ENCODE measurements around the gene MSTN. TPM values are rescaled to one million over a fixed set of nuclear protein-coding genes. Genes with fewer than 3 reads are reported as not detected.

Gene MSTN
- total RNA-seq, 1 donor from 2014 or later = not detected

DNA sequence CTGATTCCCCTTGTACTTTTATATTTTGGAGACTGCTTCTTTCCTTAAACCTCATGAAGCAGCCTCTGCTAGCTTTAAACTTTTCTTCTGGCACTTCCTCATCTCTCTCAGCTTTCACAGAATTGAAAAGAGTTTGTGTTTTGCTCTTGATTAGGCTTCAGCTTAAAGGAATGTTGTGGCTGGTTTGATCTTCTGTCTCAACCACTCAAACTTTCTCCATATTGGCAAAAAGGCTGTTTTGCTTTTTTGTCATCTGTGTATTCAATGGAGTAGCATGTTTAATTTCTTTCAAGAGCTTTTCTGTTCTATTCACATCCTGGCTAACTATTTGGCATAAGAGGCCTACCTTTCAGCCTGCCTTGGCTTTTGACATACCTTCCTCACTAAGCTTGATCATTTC, 36.3 kb upstream of the MSTN start:
- Mint-ChIP-seq H3K36me3 (ENCODE audit: low read depth, unreplicated experiment) (peaks cover 2% of the 10 kb centered on the region), H3K4me1 (ENCODE audit: low read depth, unreplicated experiment) (no peaks in the 10 kb centered on the region), H3K9me3 (ENCODE audit: unreplicated experiment) (peaks cover 17% of the 10 kb centered on the region), H3K27ac (ENCODE audit: unreplicated experiment) (no peak overlapping the region), H3K4me3 (ENCODE audit: unreplicated experiment) (no peak overlapping the region), H3K27me3 (ENCODE audit: low read depth, unreplicated experiment) (no peaks in the 10 kb centered on the region)
- no peak overlapping the region for H3K4me2 ChIP-seq (ENCODE audit: low read length)
- H3K27me3 ChIP-seq (ENCODE audit: insufficient read depth, low read length) = no peaks in the 10 kb centered on the region
- no peaks in the 10 kb centered on the region for H3K36me3 ChIP-seq (ENCODE audit: insufficient read depth, low read length)
- no peaks in the 10 kb centered on the region for H3K9me3 ChIP-seq (ENCODE audit: insufficient read depth, low read depth, low read length)
- no peaks in the 10 kb centered on the region for H3K4me1 ChIP-seq (ENCODE audit: insufficient read depth, low read length)
- no peak overlapping the region for H2AFZ ChIP-seq (ENCODE audit: low read depth, low read length)
- H3K4me3 ChIP-seq (ENCODE audit: insufficient read depth, low read depth, low read length) = no peak overlapping the region
- no peaks in the 10 kb centered on the region for H4K20me1 ChIP-seq (ENCODE audit: insufficient read depth, low read length)
- FAIRE-seq (no peak), DNase-seq (ENCODE audit: low read depth) (no peak)
- H3K27ac ChIP-seq (ENCODE audit: low read depth, low read length) = no peak overlapping the region
- no peak for TF ChIP-seq EZH2 (IDR thresholded peaks at IDR 0.05; ENCODE audit: insufficient read depth, low read length)
- TF ChIP-seq, protein P1, sequence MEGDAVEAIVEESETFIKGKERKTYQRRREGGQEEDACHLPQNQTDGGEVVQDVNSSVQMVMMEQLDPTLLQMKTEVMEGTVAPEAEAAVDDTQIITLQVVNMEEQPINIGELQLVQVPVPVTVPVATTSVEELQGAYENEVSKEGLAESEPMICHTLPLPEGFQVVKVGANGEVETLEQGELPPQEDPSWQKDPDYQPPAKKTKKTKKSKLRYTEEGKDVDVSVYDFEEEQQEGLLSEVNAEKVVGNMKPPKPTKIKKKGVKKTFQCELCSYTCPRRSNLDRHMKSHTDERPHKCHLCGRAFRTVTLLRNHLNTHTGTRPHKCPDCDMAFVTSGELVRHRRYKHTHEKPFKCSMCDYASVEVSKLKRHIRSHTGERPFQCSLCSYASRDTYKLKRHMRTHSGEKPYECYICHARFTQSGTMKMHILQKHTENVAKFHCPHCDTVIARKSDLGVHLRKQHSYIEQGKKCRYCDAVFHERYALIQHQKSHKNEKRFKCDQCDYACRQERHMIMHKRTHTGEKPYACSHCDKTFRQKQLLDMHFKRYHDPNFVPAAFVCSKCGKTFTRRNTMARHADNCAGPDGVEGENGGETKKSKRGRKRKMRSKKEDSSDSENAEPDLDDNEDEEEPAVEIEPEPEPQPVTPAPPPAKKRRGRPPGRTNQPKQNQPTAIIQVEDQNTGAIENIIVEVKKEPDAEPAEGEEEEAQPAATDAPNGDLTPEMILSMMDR (IDR thresholded peaks at IDR 0.05; ENCODE audit: insufficient read depth, low read depth, low read length) = no peak
- no peak overlapping the region for H3K9ac ChIP-seq (ENCODE audit: low read length)
- no peaks in the 10 kb centered on the region for H3K79me2 ChIP-seq (ENCODE audit: insufficient read depth, low read length)

GRCh38 chr2:190097115-190097514, 34.6 kb upstream of the MSTN start:
- FAIRE-seq (no peak), DNase-seq (ENCODE audit: low read depth) (no peak)
- H3K9ac ChIP-seq (ENCODE audit: low read length) = no peak overlapping the region
- TF ChIP-seq, protein P1 (IDR thresholded peaks at IDR 0.05; ENCODE audit: insufficient read depth, low read depth, low read length) = no peak
- TF ChIP-seq EZH2 (IDR thresholded peaks at IDR 0.05; ENCODE audit: insufficient read depth, low read length) = no peak
- no peaks in the 10 kb centered on the region for H3K4me1 Mint-ChIP-seq (ENCODE audit: low read depth, unreplicated experiment)
- H3K36me3 ChIP-seq (ENCODE audit: insufficient read depth, low read length) = no peaks in the 10 kb centered on the region
- no peak overlapping the region for H3K27ac Mint-ChIP-seq (ENCODE audit: unreplicated experiment)
- no peaks in the 10 kb centered on the region for H3K27me3 Mint-ChIP-seq (ENCODE audit: low read depth, unreplicated experiment)
- no peak overlapping the region for H3K27ac ChIP-seq (ENCODE audit: low read depth, low read length)
- H3K79me2 ChIP-seq (ENCODE audit: insufficient read depth, low read length) = no peaks in the 10 kb centered on the region
- H3K4me3 Mint-ChIP-seq (ENCODE audit: unreplicated experiment) = no peak overlapping the region
- H3K9me3 ChIP-seq (ENCODE audit: insufficient read depth, low read depth, low read length) = no peaks in the 10 kb centered on the region
- H3K27me3 ChIP-seq (ENCODE audit: insufficient read depth, low read length) = no peaks in the 10 kb centered on the region
- H3K4me2 ChIP-seq (ENCODE audit: low read length) = no peak overlapping the region
- H4K20me1 ChIP-seq (ENCODE audit: insufficient read depth, low read length) = no peaks in the 10 kb centered on the region
- H3K36me3 Mint-ChIP-seq (ENCODE audit: low read depth, unreplicated experiment) = peaks cover 2% of the 10 kb centered on the region
- no peaks in the 10 kb centered on the region for H3K4me1 ChIP-seq (ENCODE audit: insufficient read depth, low read length)
- no peak overlapping the region for H3K4me3 ChIP-seq (ENCODE audit: insufficient read depth, low read depth, low read length)
- peaks cover 9% of the 10 kb centered on the region for H3K9me3 Mint-ChIP-seq (ENCODE audit: unreplicated experiment)
- no peak overlapping the region for H2AFZ ChIP-seq (ENCODE audit: low read depth, low read length)

- H3K27ac ChIP-seq (ENCODE audit: low read depth, low read length) = no peak overlapping the region
- DNase-seq (ENCODE audit: low read depth) (no peak), FAIRE-seq (no peak)
- no peaks in the 10 kb centered on the region for H4K20me1 ChIP-seq (ENCODE audit: insufficient read depth, low read length)
- no peaks in the 10 kb centered on the region for H3K27me3 ChIP-seq (ENCODE audit: insufficient read depth, low read length)
- no peaks in the 10 kb centered on the region for H3K9me3 ChIP-seq (ENCODE audit: insufficient read depth, low read depth, low read length)
- no peak overlapping the region for H3K9ac ChIP-seq (ENCODE audit: low read length)
- no peaks in the 10 kb centered on the region for H3K4me1 ChIP-seq (ENCODE audit: insufficient read depth, low read length)
- no peak for TF ChIP-seq EZH2 (IDR thresholded peaks at IDR 0.05; ENCODE audit: insufficient read depth, low read length)
- TF ChIP-seq, protein P1 (IDR thresholded peaks at IDR 0.05; ENCODE audit: insufficient read depth, low read depth, low read length) = no peak
- Mint-ChIP-seq H3K4me3 (ENCODE audit: unreplicated experiment) (no peak overlapping the region), H3K9me3 (ENCODE audit: unreplicated experiment) (peaks cover 3% of the 10 kb centered on the region), H3K4me1 (ENCODE audit: low read depth, unreplicated experiment) (no peaks in the 10 kb centered on the region), H3K27ac (ENCODE audit: unreplicated experiment) (no peak overlapping the region), H3K36me3 (ENCODE audit: low read depth, unreplicated experiment) (peaks cover 2% of the 10 kb centered on the region), H3K27me3 (ENCODE audit: low read depth, unreplicated experiment) (peaks cover 3% of the 10 kb centered on the region)
- no peak overlapping the region for H3K4me3 ChIP-seq (ENCODE audit: insufficient read depth, low read depth, low read length)
- H3K36me3 ChIP-seq (ENCODE audit: insufficient read depth, low read length) = no peaks in the 10 kb centered on the region
- no peaks in the 10 kb centered on the region for H3K79me2 ChIP-seq (ENCODE audit: insufficient read depth, low read length)
- no peak overlapping the region for H2AFZ ChIP-seq (ENCODE audit: low read depth, low read length)
- no peak overlapping the region for H3K4me2 ChIP-seq (ENCODE audit: low read length)
These were observed 31.9 kb upstream of the MSTN start for GRCh38 chr2:190094316-190094871.
